Measurements from ENCODE around the gene SCAMP3. TPM values are rescaled to one million over a fixed set of nuclear protein-coding genes. Genes with fewer than 3 reads are reported as not detected.

SCAMP3 gene
- total RNA-seq, 1 donor from 2014 or later = 65.8 TPM

GRCh38 chr1:155269381-155269780 is 7.2 kb upstream of the SCAMP3 start:
- Mint-ChIP-seq H3K9me3 (ENCODE audit: unreplicated experiment) (peaks cover 9% of the 10 kb centered on the region), H3K4me1 (ENCODE audit: low read depth, unreplicated experiment) (peaks cover 11% of the 10 kb centered on the region), H3K27ac (ENCODE audit: unreplicated experiment) (peak overlapping the region; percentile 34), H3K4me3 (ENCODE audit: unreplicated experiment) (no peak overlapping the region), H3K27me3 (ENCODE audit: unreplicated experiment) (peaks cover 8% of the 10 kb centered on the region), H3K36me3 (ENCODE audit: unreplicated experiment) (no peaks in the 10 kb centered on the region)
- DNase-seq = no peak
- TF ChIP-seq CTCF (IDR thresholded peaks at IDR 0.05; ENCODE audit: partially characterized antibody, unreplicated experiment) = no peak

GRCh38 chr1:155268630-155269029 is 6.5 kb upstream of the SCAMP3 start:
- Mint-ChIP-seq H3K36me3 (ENCODE audit: unreplicated experiment) (peaks cover under 1% of the 10 kb centered on the region), H3K4me3 (ENCODE audit: unreplicated experiment) (no peak overlapping the region)

GRCh38 chr1:155267373-155267772 is 5.2 kb upstream of the SCAMP3 start:
- H3K27ac Mint-ChIP-seq (ENCODE audit: unreplicated experiment) = no peak overlapping the region
- H3K27me3 Mint-ChIP-seq (ENCODE audit: unreplicated experiment) = peaks cover 8% of the 10 kb centered on the region
- peaks cover 9% of the 10 kb centered on the region for H3K4me1 Mint-ChIP-seq (ENCODE audit: low read depth, unreplicated experiment)
- peaks cover 6% of the 10 kb centered on the region for H3K9me3 Mint-ChIP-seq (ENCODE audit: unreplicated experiment)
- H3K4me3 Mint-ChIP-seq (ENCODE audit: unreplicated experiment) = peak overlapping the region; percentile 55
- peaks cover 5% of the 10 kb centered on the region for H3K36me3 Mint-ChIP-seq (ENCODE audit: unreplicated experiment)
- no peak for TF ChIP-seq CTCF (IDR thresholded peaks at IDR 0.05; ENCODE audit: partially characterized antibody, unreplicated experiment)
- no peak for DNase-seq

More at GRCh38 chr1:155268630-155269029, 6.5 kb upstream of the SCAMP3 start:
- Mint-ChIP-seq H3K9me3 (ENCODE audit: unreplicated experiment) (peaks cover 9% of the 10 kb centered on the region), H3K27me3 (ENCODE audit: unreplicated experiment) (peaks cover 12% of the 10 kb centered on the region), H3K27ac (ENCODE audit: unreplicated experiment) (no peak overlapping the region), H3K4me1 (ENCODE audit: low read depth, unreplicated experiment) (peaks cover 11% of the 10 kb centered on the region)
- DNase-seq = no peak
- no peak for TF ChIP-seq CTCF (IDR thresholded peaks at IDR 0.05; ENCODE audit: partially characterized antibody, unreplicated experiment)

GRCh38 chr1:155266553-155266952 is 4.4 kb upstream of the SCAMP3 start:
- peaks cover 8% of the 10 kb centered on the region for H3K4me1 Mint-ChIP-seq (ENCODE audit: low read depth, unreplicated experiment)
- TF ChIP-seq CTCF (IDR thresholded peaks at IDR 0.05; ENCODE audit: partially characterized antibody, unreplicated experiment) = no peak
- DNase-seq = no peak
- peaks cover 5% of the 10 kb centered on the region for H3K36me3 Mint-ChIP-seq (ENCODE audit: unreplicated experiment)
- peaks cover 12% of the 10 kb centered on the region for H3K27me3 Mint-ChIP-seq (ENCODE audit: unreplicated experiment)
- H3K27ac Mint-ChIP-seq (ENCODE audit: unreplicated experiment) = peak overlapping the region; percentile 21
- no peak overlapping the region for H3K4me3 Mint-ChIP-seq (ENCODE audit: unreplicated experiment)
- peaks cover 8% of the 10 kb centered on the region for H3K9me3 Mint-ChIP-seq (ENCODE audit: unreplicated experiment)

GRCh38 chr1:155263067-155263466 is 907 bp upstream of the SCAMP3 start:
- Mint-ChIP-seq H3K4me3 (ENCODE audit: unreplicated experiment) (peak overlapping the region; percentile 69), H3K27ac (ENCODE audit: unreplicated experiment) (peak overlapping the region; percentile 10), H3K36me3 (ENCODE audit: unreplicated experiment) (peaks cover 5% of the 10 kb centered on the region), H3K4me1 (ENCODE audit: low read depth, unreplicated experiment) (peaks cover 12% of the 10 kb centered on the region), H3K27me3 (ENCODE audit: unreplicated experiment) (peaks cover 12% of the 10 kb centered on the region), H3K9me3 (ENCODE audit: unreplicated experiment) (peaks cover 13% of the 10 kb centered on the region)
- TF ChIP-seq CTCF (IDR thresholded peaks at IDR 0.05; ENCODE audit: partially characterized antibody, unreplicated experiment) = no peak
- no peak for DNase-seq
